ENCODE data around the gene ELP6. TPM values are rescaled to one million over a fixed set of nuclear protein-coding genes. Genes with fewer than 3 reads are reported as not detected.

The ELP6 gene
- polyA plus RNA-seq, 2 of the 4 experiments (the other 2 are of a cell fraction) = 39.4 to 42.0 TPM

GRCh38 chr3:47487265-47487664 is 26.2 kb downstream of the ELP6 start:
- H3K4me3 ChIP-seq = no peak overlapping the region
- no peaks in the 10 kb centered on the region for H3K4me1 ChIP-seq
- TF ChIP-seq NPAS2 (CRISPR knock-in tag; IDR thresholded peaks at IDR 0.05; ENCODE audit: borderline replicate concordance) (no peak), SREBF2 (IDR thresholded peaks at IDR 0.05) (no peak)
- WGBS (ENCODE audit: missing lambda C conversion rate) = 96% methylated on average over 2 of the region's 2 CpGs
- ChIA-PET CTCF (interaction anchor here (1.0 to 1.4 kb wide), 2 partner anchors 9 to 11 kb away, joined by 3 to 6 read pairs; no protein-coding TSS in a partner anchor), POLR2A (no interaction called here)
- H3K27ac ChIP-seq = no peak overlapping the region
- DNase-seq (ENCODE audit: low read depth in 1 of 2, low spot score in 1 of 2) (no peak), ATAC-seq (no peak), FAIRE-seq (no peak)
- no peak overlapping the region for H3K4me2 ChIP-seq
- no peaks in the 10 kb centered on the region for H3K9me3 ChIP-seq

DNA sequence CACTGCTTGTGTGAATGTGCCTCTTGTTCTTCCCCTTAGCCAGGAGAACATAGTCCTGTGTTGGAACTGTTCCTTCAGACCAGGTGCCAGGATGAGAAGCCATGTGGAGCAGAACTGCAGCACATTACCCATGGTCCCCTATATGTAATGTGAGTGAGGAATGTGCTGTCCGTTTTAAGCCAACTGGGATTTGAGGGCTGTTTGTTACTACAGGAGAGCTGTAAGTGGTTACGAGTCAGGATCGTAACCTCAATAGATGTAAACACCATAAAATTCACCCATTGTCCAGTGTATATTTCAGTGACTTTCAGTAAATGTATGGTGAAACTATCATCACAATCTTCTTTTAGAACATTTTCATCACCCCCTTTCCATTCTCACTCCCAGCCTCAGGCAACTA is 27.7 kb downstream of the ELP6 start:
- ChIA-PET POLR2A (no interaction called here), CTCF (no interaction called here)
- WGBS (ENCODE audit: missing lambda C conversion rate) = 65% methylated on average over 3 of the region's 3 CpGs
- DNase-seq (ENCODE audit: low read depth in 1 of 2, low spot score in 1 of 2) (no peak), ATAC-seq (no peak), FAIRE-seq (no peak)
- H3K4me3 ChIP-seq = no peak overlapping the region
- H3K27ac ChIP-seq = no peak overlapping the region
- TF ChIP-seq, protein P1, sequence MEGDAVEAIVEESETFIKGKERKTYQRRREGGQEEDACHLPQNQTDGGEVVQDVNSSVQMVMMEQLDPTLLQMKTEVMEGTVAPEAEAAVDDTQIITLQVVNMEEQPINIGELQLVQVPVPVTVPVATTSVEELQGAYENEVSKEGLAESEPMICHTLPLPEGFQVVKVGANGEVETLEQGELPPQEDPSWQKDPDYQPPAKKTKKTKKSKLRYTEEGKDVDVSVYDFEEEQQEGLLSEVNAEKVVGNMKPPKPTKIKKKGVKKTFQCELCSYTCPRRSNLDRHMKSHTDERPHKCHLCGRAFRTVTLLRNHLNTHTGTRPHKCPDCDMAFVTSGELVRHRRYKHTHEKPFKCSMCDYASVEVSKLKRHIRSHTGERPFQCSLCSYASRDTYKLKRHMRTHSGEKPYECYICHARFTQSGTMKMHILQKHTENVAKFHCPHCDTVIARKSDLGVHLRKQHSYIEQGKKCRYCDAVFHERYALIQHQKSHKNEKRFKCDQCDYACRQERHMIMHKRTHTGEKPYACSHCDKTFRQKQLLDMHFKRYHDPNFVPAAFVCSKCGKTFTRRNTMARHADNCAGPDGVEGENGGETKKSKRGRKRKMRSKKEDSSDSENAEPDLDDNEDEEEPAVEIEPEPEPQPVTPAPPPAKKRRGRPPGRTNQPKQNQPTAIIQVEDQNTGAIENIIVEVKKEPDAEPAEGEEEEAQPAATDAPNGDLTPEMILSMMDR (IDR thresholded peaks at IDR 0.05) = no peak
- no peak for TF ChIP-seq RARB (CRISPR knock-in tag; IDR thresholded peaks at IDR 0.05)
- no peak for TF ChIP-seq JUN (IDR thresholded peaks at IDR 0.05)
- TF ChIP-seq E2F6 (IDR thresholded peaks at IDR 0.05; ENCODE audit: borderline replicate concordance, low read depth) = no peak
- no peak for TF ChIP-seq RCOR1 (IDR thresholded peaks at IDR 0.05; ENCODE audit: low read depth, low read length)
- H3K4me2 ChIP-seq = no peak overlapping the region
- no peaks in the 10 kb centered on the region for H3K9me3 ChIP-seq
- H3K4me1 ChIP-seq = no peaks in the 10 kb centered on the region

- Histone ChIP-seq H3K4me1 (no peaks in the 10 kb centered on the region), H3K27ac (no peak overlapping the region), H3K4me2 (no peak overlapping the region), H3K4me3 (no peak overlapping the region), H3K9me3 (no peaks in the 10 kb centered on the region)
- ChIA-PET POLR2A (no interaction called here), CTCF (interaction anchor here (1.1 kb wide), 1 partner anchor 220 kb away, joined by 3 read pairs; no protein-coding TSS in a partner anchor)
- TF ChIP-seq NFE2L2 (conservative IDR thresholded peaks at IDR 0.05; ENCODE audit: low read length) (no peak), TP53 (CRISPR knock-in tag; IDR thresholded peaks at IDR 0.05) (no peak), NPAS2 (CRISPR knock-in tag; IDR thresholded peaks at IDR 0.05; ENCODE audit: borderline replicate concordance) (no peak), HEYL (CRISPR knock-in tag; IDR thresholded peaks at IDR 0.05) (no peak), EP300 (IDR thresholded peaks at IDR 0.05) (no peak), E2F6 (IDR thresholded peaks at IDR 0.05; ENCODE audit: borderline replicate concordance, low read depth) (no peak), PHF8 (IDR thresholded peaks at IDR 0.05; ENCODE audit: borderline replicate concordance, low read depth) (no peak), HMGXB4 (CRISPR knock-in tag; IDR thresholded peaks at IDR 0.05; ENCODE audit: borderline replicate concordance) (no peak), ZNF302 (CRISPR knock-in tag; IDR thresholded peaks at IDR 0.05) (no peak), HDAC2 (IDR thresholded peaks at IDR 0.05) (no peak), BHLHE40 (IDR thresholded peaks at IDR 0.05; ENCODE audit: low read depth, low read length) (no peak), MAFK (IDR thresholded peaks at IDR 0.05; ENCODE audit: partially characterized antibody) (no peak), POLR2A (IDR thresholded peaks at IDR 0.05; ENCODE audit: low read length) (no peak), ZFP36 (IDR thresholded peaks at IDR 0.05; ENCODE audit: borderline replicate concordance, partially characterized antibody) (no peak), NR3C1 (IDR thresholded peaks at IDR 0.05) (no peak), CEBPB (IDR thresholded peaks at IDR 0.05) (no peak)
- TF ChIP-seq, protein P2, sequence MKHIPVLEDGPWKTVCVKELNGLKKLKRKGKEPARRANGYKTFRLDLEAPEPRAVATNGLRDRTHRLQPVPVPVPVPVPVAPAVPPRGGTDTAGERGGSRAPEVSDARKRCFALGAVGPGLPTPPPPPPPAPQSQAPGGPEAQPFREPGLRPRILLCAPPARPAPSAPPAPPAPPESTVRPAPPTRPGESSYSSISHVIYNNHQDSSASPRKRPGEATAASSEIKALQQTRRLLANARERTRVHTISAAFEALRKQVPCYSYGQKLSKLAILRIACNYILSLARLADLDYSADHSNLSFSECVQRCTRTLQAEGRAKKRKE (CRISPR knock-in tag; IDR thresholded peaks at IDR 0.05; ENCODE audit: low read depth) = no peak
- TF ChIP-seq, protein P3, sequence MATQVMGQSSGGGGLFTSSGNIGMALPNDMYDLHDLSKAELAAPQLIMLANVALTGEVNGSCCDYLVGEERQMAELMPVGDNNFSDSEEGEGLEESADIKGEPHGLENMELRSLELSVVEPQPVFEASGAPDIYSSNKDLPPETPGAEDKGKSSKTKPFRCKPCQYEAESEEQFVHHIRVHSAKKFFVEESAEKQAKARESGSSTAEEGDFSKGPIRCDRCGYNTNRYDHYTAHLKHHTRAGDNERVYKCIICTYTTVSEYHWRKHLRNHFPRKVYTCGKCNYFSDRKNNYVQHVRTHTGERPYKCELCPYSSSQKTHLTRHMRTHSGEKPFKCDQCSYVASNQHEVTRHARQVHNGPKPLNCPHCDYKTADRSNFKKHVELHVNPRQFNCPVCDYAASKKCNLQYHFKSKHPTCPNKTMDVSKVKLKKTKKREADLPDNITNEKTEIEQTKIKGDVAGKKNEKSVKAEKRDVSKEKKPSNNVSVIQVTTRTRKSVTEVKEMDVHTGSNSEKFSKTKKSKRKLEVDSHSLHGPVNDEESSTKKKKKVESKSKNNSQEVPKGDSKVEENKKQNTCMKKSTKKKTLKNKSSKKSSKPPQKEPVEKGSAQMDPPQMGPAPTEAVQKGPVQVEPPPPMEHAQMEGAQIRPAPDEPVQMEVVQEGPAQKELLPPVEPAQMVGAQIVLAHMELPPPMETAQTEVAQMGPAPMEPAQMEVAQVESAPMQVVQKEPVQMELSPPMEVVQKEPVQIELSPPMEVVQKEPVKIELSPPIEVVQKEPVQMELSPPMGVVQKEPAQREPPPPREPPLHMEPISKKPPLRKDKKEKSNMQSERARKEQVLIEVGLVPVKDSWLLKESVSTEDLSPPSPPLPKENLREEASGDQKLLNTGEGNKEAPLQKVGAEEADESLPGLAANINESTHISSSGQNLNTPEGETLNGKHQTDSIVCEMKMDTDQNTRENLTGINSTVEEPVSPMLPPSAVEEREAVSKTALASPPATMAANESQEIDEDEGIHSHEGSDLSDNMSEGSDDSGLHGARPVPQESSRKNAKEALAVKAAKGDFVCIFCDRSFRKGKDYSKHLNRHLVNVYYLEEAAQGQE (IDR thresholded peaks at IDR 0.05) = no peak
- TF ChIP-seq, protein P4, sequence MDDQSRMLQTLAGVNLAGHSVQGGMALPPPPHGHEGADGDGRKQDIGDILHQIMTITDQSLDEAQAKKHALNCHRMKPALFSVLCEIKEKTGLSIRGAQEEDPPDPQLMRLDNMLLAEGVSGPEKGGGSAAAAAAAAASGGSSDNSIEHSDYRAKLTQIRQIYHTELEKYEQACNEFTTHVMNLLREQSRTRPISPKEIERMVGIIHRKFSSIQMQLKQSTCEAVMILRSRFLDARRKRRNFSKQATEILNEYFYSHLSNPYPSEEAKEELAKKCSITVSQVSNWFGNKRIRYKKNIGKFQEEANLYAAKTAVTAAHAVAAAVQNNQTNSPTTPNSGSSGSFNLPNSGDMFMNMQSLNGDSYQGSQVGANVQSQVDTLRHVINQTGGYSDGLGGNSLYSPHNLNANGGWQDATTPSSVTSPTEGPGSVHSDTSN (IDR thresholded peaks at IDR 0.05) = no peak
- ATAC-seq = no peak
- no peak for DNase-seq (ENCODE audit: low read depth in 1 of 2, low spot score in 1 of 2)
- 85% methylated on average over 2 of the region's 2 CpGs for WGBS (ENCODE audit: missing lambda C conversion rate)
- no peak for FAIRE-seq
Observed at GRCh38 chr3:47482366-47482765, 31.1 kb downstream of the ELP6 start.

All from A549 (cell line).